NCI-H82 treated with DMSO at 0.1 percent for 48 hours (cell line): Measurements from ENCODE around the gene MINDY1.

Source experiments
- DNase-seq: peaks from one replicate; lab custom pipeline; 2025; ENCODE audit not compliant: unreplicated experiment; lab: John Stamatoyannopoulos, UW

The MINDY1 gene

GRCh38 chr1:150994248-150994647 is 12.5 kb downstream of the MINDY1 start:
- no peak for DNase-seq

GRCh38 chr1:150992626-150993025 is 14.1 kb downstream of the MINDY1 start:
- no peak for DNase-seq

GRCh38 chr1:150987924-150988323 is 18.8 kb downstream of the MINDY1 start:
- no peak for DNase-seq

GRCh38 chr1:150985179-150985825 is 21.4 kb downstream of the MINDY1 start:
- DNase-seq, result no peak

- no peak for DNase-seq
These were observed 24.6 kb downstream of the MINDY1 start, which contains the start of gene ANXA9 for GRCh38 chr1:150981805-150982712. TSS of gene ANXA9 (plus strand) at chr1:150982292. CDS start at chr1:150983106, 814 bp downstream.

GRCh38 chr1:150981177-150981804 is 25.4 kb downstream of the MINDY1 start:
- DNase-seq, result no peak

GRCh38 chr1:150979092-150980056 is 27.3 kb downstream of the MINDY1 start:
- DNase-seq, result peak; percentile 89

- DNase-seq, result no peak
These were observed 29.6 kb downstream of the MINDY1 start for GRCh38 chr1:150976879-150977694.

- DNase-seq, result no peak
These were observed 30.3 kb downstream of the MINDY1 start for GRCh38 chr1:150976401-150976821.

- DNase-seq, result peak; percentile 21
These were observed 31.9 kb downstream of the MINDY1 start, which contains the start of gene CERS2 for GRCh38 chr1:150974580-150975478. TSS of gene CERS2 (minus strand) at chr1:150974835. CDS start at chr1:150969090, 5,745 bp downstream.

GRCh38 chr1:150973836-150974579 is 32.7 kb downstream of the MINDY1 start:
- no peak for DNase-seq

- DNase-seq, result no peak
These were observed 33.4 kb downstream of the MINDY1 start for GRCh38 chr1:150973258-150973835.

GRCh38 chr1:150972417-150972940 is 34.2 kb downstream of the MINDY1 start:
- no peak for DNase-seq

GRCh38 chr1:150971583-150972416 is 34.9 kb downstream of the MINDY1 start:
- no peak for DNase-seq

GRCh38 chr1:150970808-150971582 is 35.7 kb downstream of the MINDY1 start:
- no peak for DNase-seq

GRCh38 chr1:150969626-150970025 is 37.1 kb downstream of the MINDY1 start:
- no peak for DNase-seq
